ENCODE results near the gene DRG2. TPM values are rescaled to one million over a fixed set of nuclear protein-coding genes. Genes with fewer than 3 reads are reported as not detected.

DRG2 gene
- total RNA-seq, 1 experiment from 2014 or later = 52.0 TPM

GRCh38 chr17:18105595-18105994 is 17.8 kb downstream of the DRG2 start:
- Histone ChIP-seq H3K4me2 (ENCODE audit: insufficient read depth, insufficient read length, low read length) (no peak overlapping the region), H3K23me2 (ENCODE audit: insufficient read length, low read depth, low read length, poor library complexity, severe bottlenecking) (no peaks in the 10 kb centered on the region), H4K91ac (ENCODE audit: insufficient read length, low read depth, low read length) (no peak overlapping the region), H3K9ac (ENCODE audit: extremely low read depth, insufficient read length, low read length) (no peak overlapping the region), H3K4ac (ENCODE audit: low read depth, low read length) (no peak overlapping the region), H2BK20ac (ENCODE audit: low read depth, low read length, poor library complexity, severe bottlenecking) (no peak overlapping the region), H3K18ac (ENCODE audit: insufficient read length, low read depth, low read length) (no peak overlapping the region), H2AFZ (ENCODE audit: low read length) (no peak overlapping the region), H2AK5ac (ENCODE audit: insufficient read length, low read length) (no peak overlapping the region), H3K4me1 (ENCODE audit: insufficient read depth, low read length) (no peaks in the 10 kb centered on the region), H4K8ac (replicated peaks; ENCODE audit: insufficient read length, low read depth, low read length) (no peak overlapping the region), H2BK120ac (ENCODE audit: low read depth, low read length, poor library complexity, severe bottlenecking) (no peak overlapping the region), H3K79me1 (ENCODE audit: insufficient read depth, low read depth, low read length, poor library complexity, severe bottlenecking) (no peaks in the 10 kb centered on the region), H2BK15ac (ENCODE audit: low read depth, low read length) (no peak overlapping the region), H2BK5ac (ENCODE audit: insufficient read length, low read length) (no peak overlapping the region), H4K5ac (ENCODE audit: insufficient read length, low read depth, low read length) (no peak overlapping the region), H3K56ac (ENCODE audit: insufficient read length, low read depth, low read length) (no peak overlapping the region), H3K23ac (ENCODE audit: insufficient read length, low read depth, low read length) (no peak overlapping the region), H3T11ph (ENCODE audit: low read length) (no peak overlapping the region), H3K79me2 (ENCODE audit: insufficient read depth, low read length) (no peaks in the 10 kb centered on the region), H3K27ac (ENCODE audit: insufficient read length, low read depth, low read length) (no peak overlapping the region), H3K9me3 (ENCODE audit: control insufficient read depth, low read depth, low read length) (no peaks in the 10 kb centered on the region), H3K14ac (ENCODE audit: insufficient read depth, low read length) (no peak overlapping the region), H3K27me3 (ENCODE audit: insufficient read depth, low read length) (no peaks in the 10 kb centered on the region), H4K20me1 (ENCODE audit: control insufficient read depth, insufficient read depth, insufficient read length) (no peaks in the 10 kb centered on the region), H2BK12ac (ENCODE audit: insufficient read length, low read depth, low read length) (no peak overlapping the region)
- peaks cover 5 to 32% (median 15%) of the 10 kb centered on the region in 3 experiments for H3K36me3 Mint-ChIP-seq (ENCODE audit: insufficient read depth in 1 of 3, low read depth in 3 of 3)
- H3K27ac Mint-ChIP-seq = peak overlapping the region in 1 of 3 experiments; percentile 83; a peak in 1 of 7 replicates
- peaks cover 0 to 2% of the 10 kb centered on the region in 2 experiments; a peak in 1 of 4 replicates for H3K4me1 Mint-ChIP-seq
- no peak overlapping the region for H3K4me3 Mint-ChIP-seq
- no peak for DNase-seq
- H3K27me3 Mint-ChIP-seq (ENCODE audit: low read depth) = no peaks in the 10 kb centered on the region
- WGBS (ENCODE audit: extremely low coverage, insufficient read length, low lambda C conversion rate) = no CpG with 5 or more reads among the region's 6 CpGs
- TF ChIP-seq CTCF (conservative IDR thresholded peaks at IDR 0.05) = no peak
- H3K9me3 Mint-ChIP-seq = no peaks in the 10 kb centered on the region

All from H9 (cell line).